ENCODE measurements around the gene OR2B6.

OR2B6 gene

DNA sequence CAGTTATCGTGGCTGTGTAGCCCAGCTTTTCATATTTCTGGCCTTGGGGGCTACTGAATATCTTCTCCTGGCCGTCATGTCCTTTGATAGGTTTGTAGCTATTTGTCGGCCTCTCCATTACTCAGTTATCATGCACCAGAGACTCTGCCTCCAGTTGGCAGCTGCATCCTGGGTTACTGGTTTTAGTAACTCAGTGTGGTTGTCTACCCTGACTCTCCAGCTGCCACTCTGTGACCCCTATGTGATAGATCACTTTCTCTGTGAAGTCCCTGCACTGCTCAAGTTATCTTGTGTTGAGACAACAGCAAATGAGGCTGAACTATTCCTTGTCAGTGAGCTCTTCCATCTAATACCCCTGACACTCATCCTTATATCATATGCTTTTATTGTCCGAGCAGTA, 475 bp downstream of the OR2B6 start:
- Histone ChIP-seq H3K4me1 (ENCODE audit: insufficient read depth, poor library complexity, severe bottlenecking) (no peaks in the 10 kb centered on the region), H3K4me3 (ENCODE audit: severe bottlenecking) (no peak overlapping the region), H3K27ac (ENCODE audit: poor library complexity, severe bottlenecking) (no peak overlapping the region), H3K36me3 (ENCODE audit: low read depth) (no peaks in the 10 kb centered on the region), H3K27me3 (ENCODE audit: insufficient read depth, poor library complexity, severe bottlenecking) (peaks cover 31% of the 10 kb centered on the region), H3K9me3 (ENCODE audit: severe bottlenecking) (no peaks in the 10 kb centered on the region)
- DNase-seq (ENCODE audit: low spot score) (no peak), ATAC-seq (ENCODE audit: low read depth) (no peak)
- TF ChIP-seq, protein P1, sequence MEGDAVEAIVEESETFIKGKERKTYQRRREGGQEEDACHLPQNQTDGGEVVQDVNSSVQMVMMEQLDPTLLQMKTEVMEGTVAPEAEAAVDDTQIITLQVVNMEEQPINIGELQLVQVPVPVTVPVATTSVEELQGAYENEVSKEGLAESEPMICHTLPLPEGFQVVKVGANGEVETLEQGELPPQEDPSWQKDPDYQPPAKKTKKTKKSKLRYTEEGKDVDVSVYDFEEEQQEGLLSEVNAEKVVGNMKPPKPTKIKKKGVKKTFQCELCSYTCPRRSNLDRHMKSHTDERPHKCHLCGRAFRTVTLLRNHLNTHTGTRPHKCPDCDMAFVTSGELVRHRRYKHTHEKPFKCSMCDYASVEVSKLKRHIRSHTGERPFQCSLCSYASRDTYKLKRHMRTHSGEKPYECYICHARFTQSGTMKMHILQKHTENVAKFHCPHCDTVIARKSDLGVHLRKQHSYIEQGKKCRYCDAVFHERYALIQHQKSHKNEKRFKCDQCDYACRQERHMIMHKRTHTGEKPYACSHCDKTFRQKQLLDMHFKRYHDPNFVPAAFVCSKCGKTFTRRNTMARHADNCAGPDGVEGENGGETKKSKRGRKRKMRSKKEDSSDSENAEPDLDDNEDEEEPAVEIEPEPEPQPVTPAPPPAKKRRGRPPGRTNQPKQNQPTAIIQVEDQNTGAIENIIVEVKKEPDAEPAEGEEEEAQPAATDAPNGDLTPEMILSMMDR (IDR thresholded peaks at IDR 0.05; ENCODE audit: poor library complexity, severe bottlenecking): no peak

DNA sequence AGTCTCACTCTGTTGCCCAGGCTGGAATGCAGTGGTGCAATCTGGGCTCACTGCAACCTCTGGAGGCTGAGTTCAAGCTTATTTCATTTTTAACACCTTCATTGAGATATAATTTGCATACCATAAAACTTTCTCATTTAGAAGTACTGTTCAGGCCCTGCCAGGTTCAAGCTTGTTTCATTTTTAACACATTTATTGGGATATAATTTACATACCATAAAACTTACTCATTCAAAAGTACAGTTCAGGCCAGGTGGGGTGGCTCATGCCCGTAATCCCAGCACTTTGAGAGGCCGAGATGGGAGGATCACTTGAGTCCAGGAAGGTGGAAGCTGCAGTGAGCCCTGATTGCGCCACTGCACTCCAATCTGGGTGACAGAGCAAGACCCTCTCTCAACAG, 5.5 kb downstream of the OR2B6 start:
- H3K27me3 ChIP-seq (ENCODE audit: insufficient read depth, poor library complexity, severe bottlenecking): peaks cover 4% of the 10 kb centered on the region
- no peaks in the 10 kb centered on the region for H3K4me1 ChIP-seq (ENCODE audit: insufficient read depth, poor library complexity, severe bottlenecking)
- DNase-seq (ENCODE audit: low spot score) (no peak), ATAC-seq (ENCODE audit: low read depth) (0 out of 3 replicates have a peak, but pooled peaks have one; percentile 35)
- no peak overlapping the region for H3K4me3 ChIP-seq (ENCODE audit: severe bottlenecking)
- H3K27ac ChIP-seq (ENCODE audit: poor library complexity, severe bottlenecking): no peak overlapping the region
- no peaks in the 10 kb centered on the region for H3K36me3 ChIP-seq (ENCODE audit: low read depth)
- no peaks in the 10 kb centered on the region for H3K9me3 ChIP-seq (ENCODE audit: severe bottlenecking)
- TF ChIP-seq, protein P1 (IDR thresholded peaks at IDR 0.05; ENCODE audit: poor library complexity, severe bottlenecking): no peak

DNA sequence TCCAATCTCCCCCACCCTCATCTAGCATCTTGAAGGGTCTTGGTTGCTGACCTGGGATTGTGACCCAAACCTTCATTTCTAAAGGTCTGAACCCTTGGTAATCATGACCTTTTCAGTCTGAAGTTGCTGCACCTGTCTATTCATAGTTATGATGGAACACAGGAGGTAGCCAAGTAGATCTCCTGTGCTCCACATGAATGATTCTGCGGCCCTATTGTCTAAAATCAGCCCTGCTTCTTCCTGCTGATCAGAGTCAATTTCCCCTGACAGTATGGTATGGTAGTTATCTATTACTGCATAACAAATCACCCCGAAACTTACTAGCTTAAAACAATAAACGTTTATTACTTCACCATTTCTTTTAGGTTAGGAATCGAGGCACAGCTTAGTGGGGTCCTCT, 9.0 kb downstream of the OR2B6 start:
- H3K4me3 ChIP-seq (ENCODE audit: severe bottlenecking): no peak overlapping the region
- H3K4me1 ChIP-seq (ENCODE audit: insufficient read depth, poor library complexity, severe bottlenecking): no peaks in the 10 kb centered on the region
- TF ChIP-seq, protein P1 (IDR thresholded peaks at IDR 0.05; ENCODE audit: poor library complexity, severe bottlenecking): no peak
- H3K27ac ChIP-seq (ENCODE audit: poor library complexity, severe bottlenecking): no peak overlapping the region
- ATAC-seq (ENCODE audit: low read depth) (no peak), DNase-seq (ENCODE audit: low spot score) (no peak)
- no peaks in the 10 kb centered on the region for H3K27me3 ChIP-seq (ENCODE audit: insufficient read depth, poor library complexity, severe bottlenecking)
- no peaks in the 10 kb centered on the region for H3K36me3 ChIP-seq (ENCODE audit: low read depth)
- H3K9me3 ChIP-seq (ENCODE audit: severe bottlenecking): no peaks in the 10 kb centered on the region

DNA sequence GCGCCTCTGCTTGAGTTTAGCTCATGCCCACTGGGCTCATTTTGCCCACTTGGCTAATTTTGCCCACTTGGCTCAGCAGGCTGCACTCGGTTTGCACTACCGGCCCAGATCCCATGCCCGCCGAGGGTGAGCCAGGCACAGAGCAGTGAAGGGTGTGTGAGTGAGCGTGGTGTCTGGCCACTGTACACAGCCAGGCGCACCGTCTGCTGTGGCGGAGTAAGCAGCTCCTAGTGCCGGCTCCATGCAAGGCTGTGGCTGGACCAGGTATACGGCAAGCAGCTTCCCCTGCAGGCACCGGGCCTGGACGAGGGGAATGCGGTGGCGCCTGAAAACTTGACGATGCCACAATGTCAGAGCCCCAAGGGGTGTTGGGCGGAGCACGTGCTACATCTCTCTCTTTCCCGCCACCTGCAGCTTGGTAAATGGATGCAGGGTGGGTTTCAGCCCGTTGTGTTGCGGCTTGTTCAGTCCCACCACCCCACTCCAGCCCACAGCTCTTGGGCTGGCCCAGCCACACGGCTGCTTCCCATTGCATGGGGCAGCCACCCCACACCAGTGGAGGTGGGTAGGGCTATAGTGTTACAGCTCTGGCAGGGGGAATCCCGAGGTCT, 9.9 kb downstream of the OR2B6 start:
- TF ChIP-seq, protein P1 (IDR thresholded peaks at IDR 0.05; ENCODE audit: poor library complexity, severe bottlenecking): no peak
- ATAC-seq (ENCODE audit: low read depth) (no peak), DNase-seq (ENCODE audit: low spot score) (no peak)
- Histone ChIP-seq H3K27ac (ENCODE audit: poor library complexity, severe bottlenecking) (no peak overlapping the region), H3K36me3 (ENCODE audit: low read depth) (no peaks in the 10 kb centered on the region), H3K4me3 (ENCODE audit: severe bottlenecking) (no peak overlapping the region), H3K27me3 (ENCODE audit: insufficient read depth, poor library complexity, severe bottlenecking) (no peaks in the 10 kb centered on the region), H3K4me1 (ENCODE audit: insufficient read depth, poor library complexity, severe bottlenecking) (no peaks in the 10 kb centered on the region), H3K9me3 (ENCODE audit: severe bottlenecking) (no peaks in the 10 kb centered on the region)

DNA sequence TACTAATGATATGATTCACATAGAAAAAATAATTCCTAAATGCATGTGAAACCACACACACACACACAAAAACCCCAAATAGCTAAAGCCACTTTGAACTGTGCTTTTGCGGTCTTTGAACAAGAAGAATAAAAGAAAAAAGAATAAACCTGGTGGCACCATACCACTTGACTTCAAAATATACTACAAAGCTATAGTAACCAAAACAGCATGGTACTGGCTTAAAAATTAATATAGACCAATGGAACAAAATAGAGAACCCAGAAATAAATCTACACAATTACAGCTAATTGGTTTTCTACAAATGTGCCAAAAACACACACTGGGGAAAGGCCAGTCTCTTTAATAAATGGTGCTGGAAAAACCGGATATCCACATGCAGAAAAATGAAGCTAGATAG, 13.4 kb downstream of the OR2B6 start:
- ATAC-seq (ENCODE audit: low read depth) (no peak), DNase-seq (ENCODE audit: low spot score) (no peak)
- Histone ChIP-seq H3K4me3 (ENCODE audit: severe bottlenecking) (no peak overlapping the region), H3K9me3 (ENCODE audit: severe bottlenecking) (no peaks in the 10 kb centered on the region), H3K27me3 (ENCODE audit: insufficient read depth, poor library complexity, severe bottlenecking) (no peaks in the 10 kb centered on the region), H3K27ac (ENCODE audit: poor library complexity, severe bottlenecking) (no peak overlapping the region), H3K36me3 (ENCODE audit: low read depth) (no peaks in the 10 kb centered on the region), H3K4me1 (ENCODE audit: insufficient read depth, poor library complexity, severe bottlenecking) (no peaks in the 10 kb centered on the region)
- TF ChIP-seq, protein P1 (IDR thresholded peaks at IDR 0.05; ENCODE audit: poor library complexity, severe bottlenecking): no peak

All from RWPE2 (cell line).